ENCODE data around the gene LRRC15.

LRRC15 gene

GRCh38 chr3:194369522-194370279 is at the start of gene LRRC15:
LRRC15 (minus strand) TSS chr3:194369743; CDS start chr3:194361043, 8,700 bp downstream.
- Mint-ChIP-seq H3K4me1 (peaks cover 0 to 12% of the 10 kb centered on the region in 2 donors), H3K36me3 (no peaks in the 10 kb centered on the region), H3K9me3 (no peaks in the 10 kb centered on the region), H3K27me3 (peaks cover 44 to 71% of the 10 kb centered on the region in 2 donors), H3K4me3 (no peak within 1 kb of the TSS), H3K27ac (no peak within 1 kb of the TSS)
- DNase-seq (no peak), ATAC-seq (replicated peaks) (no peak)

- Mint-ChIP-seq H3K27me3 (no peaks in the 10 kb centered on the region), H3K27ac (no peak overlapping the region), H3K9me3 (no peaks in the 10 kb centered on the region), H3K4me3 (no peak overlapping the region), H3K36me3 (peaks cover 18 to 56% of the 10 kb centered on the region in 2 donors), H3K4me1 (no peaks in the 10 kb centered on the region)
- DNase-seq (no peak), ATAC-seq (replicated peaks) (no peak)
Observed at GRCh38 chr3:194418671-194419070, 49.1 kb upstream of the LRRC15 start.

- Mint-ChIP-seq H3K27me3 (no peaks in the 10 kb centered on the region), H3K9me3 (no peaks in the 10 kb centered on the region), H3K27ac (no peak overlapping the region), H3K4me3 (no peak overlapping the region), H3K36me3 (peaks cover 21 to 34% of the 10 kb centered on the region in 2 donors), H3K4me1 (no peaks in the 10 kb centered on the region)
- DNase-seq (no peak), ATAC-seq (replicated peaks) (no peak)
Observed at GRCh38 chr3:194407423-194407822, 37.9 kb upstream of the LRRC15 start.

- Mint-ChIP-seq H3K36me3 (peaks cover 18 to 27% of the 10 kb centered on the region in 2 donors), H3K4me3 (no peak overlapping the region), H3K9me3 (no peaks in the 10 kb centered on the region), H3K27me3 (no peaks in the 10 kb centered on the region), H3K27ac (no peak overlapping the region), H3K4me1 (no peaks in the 10 kb centered on the region)
- ATAC-seq (replicated peaks), result no peak
- DNase-seq, result no peak
Observed at GRCh38 chr3:194405766-194406165, 36.2 kb upstream of the LRRC15 start.

GRCh38 chr3:194404365-194405140 is 35.0 kb upstream of the LRRC15 start:
- Mint-ChIP-seq H3K9me3 (no peaks in the 10 kb centered on the region), H3K4me3 (no peak overlapping the region), H3K27ac (no peak overlapping the region), H3K36me3 (peaks cover 15 to 16% of the 10 kb centered on the region in 2 donors), H3K27me3 (peaks cover 4 to 7% of the 10 kb centered on the region in 2 donors), H3K4me1 (peaks cover 0 to 4% of the 10 kb centered on the region in 2 donors)
- DNase-seq (no peak), ATAC-seq (replicated peaks) (no peak)

- Mint-ChIP-seq H3K36me3 (peaks cover 7 to 15% of the 10 kb centered on the region in 2 donors), H3K27ac (no peak overlapping the region), H3K9me3 (no peaks in the 10 kb centered on the region), H3K4me1 (peaks cover 18 to 21% of the 10 kb centered on the region in 2 donors), H3K27me3 (peaks cover 24 to 34% of the 10 kb centered on the region in 2 donors), H3K4me3 (no peak overlapping the region)
- DNase-seq (no peak), ATAC-seq (replicated peaks) (no peak)
Observed at GRCh38 chr3:194401868-194402329, 32.4 kb upstream of the LRRC15 start.

GRCh38 chr3:194401346-194401745 is 31.8 kb upstream of the LRRC15 start:
- no peak overlapping the region for H3K4me3 Mint-ChIP-seq
- H3K27me3 Mint-ChIP-seq, result peaks cover 25 to 36% of the 10 kb centered on the region in 2 donors
- ATAC-seq (replicated peaks) (no peak), DNase-seq (no peak)
- peaks cover 7 to 15% of the 10 kb centered on the region in 2 donors for H3K36me3 Mint-ChIP-seq
- H3K4me1 Mint-ChIP-seq, result peaks cover 20 to 25% of the 10 kb centered on the region in 2 donors
- no peaks in the 10 kb centered on the region for H3K9me3 Mint-ChIP-seq
- H3K27ac Mint-ChIP-seq, result no peak overlapping the region

GRCh38 chr3:194399874-194400411 is 30.4 kb upstream of the LRRC15 start:
- Mint-ChIP-seq H3K27me3 (peaks cover 30 to 50% of the 10 kb centered on the region in 2 donors), H3K9me3 (no peaks in the 10 kb centered on the region), H3K27ac (no peak overlapping the region), H3K36me3 (peaks cover 3 to 10% of the 10 kb centered on the region in 2 donors), H3K4me1 (peaks cover 28 to 39% of the 10 kb centered on the region in 2 donors), H3K4me3 (no peak overlapping the region)
- DNase-seq (no peak), ATAC-seq (replicated peaks) (no peak)

GRCh38 chr3:194399166-194399565 is 29.6 kb upstream of the LRRC15 start, which contains the start of gene GP5:
GP5 (minus strand) TSS chr3:194399266; CDS start chr3:194398282, 984 bp downstream.
- DNase-seq (no peak), ATAC-seq (replicated peaks) (no peak)
- Mint-ChIP-seq H3K9me3 (no peaks in the 10 kb centered on the region), H3K36me3 (peaks cover 1 to 5% of the 10 kb centered on the region in 2 donors), H3K27ac (no peak within 1 kb of the TSS), H3K4me3 (peak within 1 kb of the TSS; percentile 69 to 84), H3K27me3 (peaks cover 34 to 58% of the 10 kb centered on the region in 2 donors), H3K4me1 (peaks cover 28 to 39% of the 10 kb centered on the region in 2 donors)

- ATAC-seq (replicated peaks) (peak; percentile 28 to 37), DNase-seq (no peak)
- Mint-ChIP-seq H3K9me3 (no peaks in the 10 kb centered on the region), H3K4me3 (peak overlapping the region; percentile 69 to 84), H3K27ac (peak overlapping the region; percentile 62), H3K36me3 (peaks cover 1 to 5% of the 10 kb centered on the region in 2 donors), H3K27me3 (peaks cover 34 to 58% of the 10 kb centered on the region in 2 donors), H3K4me1 (peaks cover 28 to 39% of the 10 kb centered on the region in 2 donors)
Observed at GRCh38 chr3:194397757-194398312, 28.3 kb upstream of the LRRC15 start.

- Mint-ChIP-seq H3K9me3 (no peaks in the 10 kb centered on the region), H3K27me3 (peaks cover 34 to 58% of the 10 kb centered on the region in 2 donors), H3K4me1 (peaks cover 28 to 39% of the 10 kb centered on the region in 2 donors), H3K4me3 (peak overlapping the region; percentile 69 to 84), H3K36me3 (peaks cover 0 to 2% of the 10 kb centered on the region in 2 donors), H3K27ac (peak overlapping the region; percentile 62)
- DNase-seq (peak; percentile 8), ATAC-seq (replicated peaks) (peak; percentile 34 to 40)
Observed at GRCh38 chr3:194396859-194397756, 27.6 kb upstream of the LRRC15 start.

GRCh38 chr3:194396539-194396858 is 27.0 kb upstream of the LRRC15 start:
- no peaks in the 10 kb centered on the region for H3K36me3 Mint-ChIP-seq
- ATAC-seq (replicated peaks) (no peak), DNase-seq (no peak)
- peak overlapping the region; percentile 60 to 69 for H3K4me3 Mint-ChIP-seq
- peaks cover 28 to 39% of the 10 kb centered on the region in 2 donors for H3K4me1 Mint-ChIP-seq
- no peak overlapping the region for H3K27ac Mint-ChIP-seq
- peaks cover 34 to 59% of the 10 kb centered on the region in 2 donors for H3K27me3 Mint-ChIP-seq
- H3K9me3 Mint-ChIP-seq, result no peaks in the 10 kb centered on the region

Measured in stimulated activated naive B cell treated with anti-CD40 and anti-IgM and Interleukin-4, amounts not matched to agents 10 μg/mL and 1 μg/mL and 100 μg/mL, for 72 hours (primary cell).